ENCODE results near the gene RPP25L. TPM values are rescaled to one million over a fixed set of nuclear protein-coding genes. Genes with fewer than 3 reads are reported as not detected.

RPP25L gene
- total and polyA plus RNA-seq, 9 of the 15 experiments (the other 6 are each of a cell fraction or from before 2014, with no cell fraction given): 16.3 to 43.7 (median 29.0) TPM

DNA sequence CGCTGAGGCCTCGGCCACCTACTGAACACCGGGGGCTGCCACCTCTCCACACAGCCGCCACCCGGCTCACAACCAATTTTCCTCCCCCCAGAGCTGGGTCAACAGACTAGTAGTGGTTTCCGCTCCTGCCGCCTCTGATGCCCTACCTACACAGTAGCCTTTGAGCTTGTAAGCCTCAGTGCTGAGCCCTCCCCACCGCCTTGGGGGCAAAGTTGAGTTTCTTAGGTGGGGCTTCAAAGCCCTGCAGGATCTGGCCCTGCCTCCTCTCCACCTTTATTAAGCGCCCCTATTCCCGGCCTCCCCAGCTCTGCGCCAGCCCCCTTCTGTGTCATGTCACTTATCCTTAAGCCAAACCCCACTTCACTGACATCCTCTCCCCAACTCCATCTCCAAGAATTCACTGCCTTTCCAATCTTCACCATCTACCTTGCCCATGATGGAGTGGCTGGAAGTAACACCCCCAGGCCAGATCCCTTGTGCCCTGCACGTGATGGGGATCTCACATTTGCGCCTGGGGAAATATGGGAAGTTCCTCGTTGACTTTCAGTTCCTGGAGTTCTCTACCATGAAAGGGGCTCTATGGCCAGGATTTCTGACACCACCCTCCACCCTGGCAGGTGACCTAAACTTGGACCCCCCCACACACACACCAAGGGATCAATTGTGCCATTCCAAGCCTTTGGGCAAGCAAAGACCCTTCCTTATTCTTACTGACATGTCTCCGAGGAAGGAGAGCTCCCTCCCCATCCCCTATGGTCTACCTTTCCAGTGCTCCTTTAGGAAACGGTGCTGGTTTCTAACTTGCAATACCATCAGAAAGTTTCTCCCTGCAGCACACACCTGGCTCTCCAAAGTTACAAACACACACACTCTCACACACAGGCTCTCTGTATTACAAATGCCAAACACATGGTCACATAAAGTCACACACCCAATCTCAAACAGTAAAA, 19.7 kb downstream of the RPP25L start:
- TF ChIP-seq HMG20A (CRISPR knock-in tag; conservative IDR thresholded peaks at IDR 0.05): no peak
- TF ChIP-seq ZNF384 (IDR thresholded peaks at IDR 0.05; ENCODE audit: low read depth, low read length): no peak
- no peak for TF ChIP-seq ZFP1 (CRISPR knock-in tag; IDR thresholded peaks at IDR 0.05)
- TF ChIP-seq BRCA1 (IDR thresholded peaks at IDR 0.05): no peak
- TF ChIP-seq BRCA1 (CRISPR knock-in tag; IDR thresholded peaks at IDR 0.05): no peak
- no peak for TF ChIP-seq SRSF3 (IDR thresholded peaks at IDR 0.05; ENCODE audit: insufficient read depth, low read length)
- DNase-seq (ENCODE audit: extremely low read depth in 1 of 4, low spot score in 3 of 4) (no peak), ATAC-seq (no peak), FAIRE-seq (no peak)
- ChIA-PET POLR2A (interaction anchor here (0.6 to 1.0 kb wide), 3 partner anchors 27 to 1767 kb away, joined by 3 to 4 read pairs (median 3); no protein-coding TSS in a partner anchor), CTCF (ENCODE audit: low intra/inter-chr PET ratio) (interaction anchor here (0.5 to 1.8 kb wide), 8 partner anchors 12 to 1777 kb away, joined by 3 to 9 read pairs (median 4); no protein-coding TSS in a partner anchor)
- no peak overlapping the region for H2AFZ ChIP-seq (ENCODE audit: low read depth, low read length)
- no TSS peak for BruUV-seq (replicated peaks)
- H3K9me1 ChIP-seq (ENCODE audit: control insufficient read depth, insufficient read depth, low read length): no peaks in the 10 kb centered on the region
- no peak overlapping the region for H3K9ac ChIP-seq (ENCODE audit: insufficient read depth in 1 of 2, low read depth in 2 of 2, low read length in 2 of 2)
- H4K20me1 ChIP-seq (replicated peaks; ENCODE audit: control insufficient read depth, insufficient read depth, low read length): peaks cover 18% of the 10 kb centered on the region
- no peak overlapping the region for H3K4me3 ChIP-seq
- H3K4me1 ChIP-seq (replicated peaks in 1 of 2; ENCODE audit: control insufficient read depth in 2 of 2, insufficient read depth in 2 of 2, low read length in 2 of 2): peaks cover 0 to 34% of the 10 kb centered on the region in 2 experiments; a peak in 2 of 5 replicates
- no peaks in the 10 kb centered on the region for H3K9me3 ChIP-seq (replicated peaks; ENCODE audit: control insufficient read depth, insufficient read depth, low read depth, low read length)
- no peaks in the 10 kb centered on the region for H3K36me3 ChIP-seq (ENCODE audit: control insufficient read depth, insufficient read depth, low read length)
- intact Hi-C loops (cut with micrococcal nuclease) (loop anchor here (1.0 to 5.0 kb wide), 4 partner anchors 44 to 190 kb away; no protein-coding TSS in a partner anchor), in situ Hi-C loops (cut with MboI) (no loop called here)
- no peaks in the 10 kb centered on the region for H3K79me2 ChIP-seq (ENCODE audit: control insufficient read depth, insufficient read depth, low read length)
- H3K27ac ChIP-seq (ENCODE audit: extremely low read depth, low read depth, low read length): no peak overlapping the region
- no peak overlapping the region for H3K4me2 ChIP-seq (ENCODE audit: insufficient read depth, low read length)
- WGBS (ENCODE audit: insufficient coverage, low coverage, missing lambda C conversion rate): 8% methylated on average over 7 of the region's 16 CpGs
- peaks cover 7 to 46% of the 10 kb centered on the region in 2 experiments for H3K27me3 ChIP-seq (ENCODE audit: control insufficient read depth in 2 of 2, insufficient read depth in 2 of 2, low read length in 2 of 2)

All from K562 (cell line).